ENCODE results near the gene NUP188. TPM values are rescaled to one million over a fixed set of nuclear protein-coding genes. Genes with fewer than 3 reads are reported as not detected.

Gene NUP188
- total and polyA plus RNA-seq, 10 of the 15 experiments (the other 5 are each of a cell fraction or from before 2014, with no cell fraction given) = 1.4 to 73.7 (median 48.9) TPM

GRCh38 chr9:128905964-128906363 lies 41.5 kb upstream of the NUP188 start:
- ChIA-PET RAD21 (ENCODE audit: unreplicated experiment) (no interaction called here), CTCF (no interaction called here), SMC1A (ENCODE audit: uncharacterized antibody, unreplicated experiment) (no interaction called here), POLR2A (interaction anchor here (0.6 kb wide), 1 partner anchor 83 kb away, joined by 5 read pairs; no protein-coding TSS in a partner anchor)
- H4K20me1 ChIP-seq (ENCODE audit: control insufficient read depth, insufficient read depth) = no peaks in the 10 kb centered on the region
- no TSS peak for BruUV-seq (replicated peaks)
- no peak overlapping the region for H3K27ac ChIP-seq (ENCODE audit: control insufficient read depth, insufficient read depth)
- no peak overlapping the region for H2AFZ ChIP-seq (ENCODE audit: control insufficient read depth, low read depth, low read length)
- H3K36me3 ChIP-seq (ENCODE audit: control insufficient read depth in 2 of 2, insufficient read depth in 2 of 2, low read length in 1 of 2) = peaks cover 8 to 28% of the 10 kb centered on the region in 2 experiments; a peak in 3 of 4 replicates
- H3K4me1 ChIP-seq (ENCODE audit: control insufficient read depth, insufficient read depth, low read length) = peaks cover 16% of the 10 kb centered on the region
- no peak overlapping the region for H3K9ac ChIP-seq (ENCODE audit: control insufficient read depth, insufficient read depth, low read length)
- no peak for ATAC-seq
- 96% methylated on average over 6 of the region's 7 CpGs for WGBS (ENCODE audit: insufficient coverage, insufficient replicate concordance, low lambda C conversion rate, missing lambda C conversion rate)
- no peak for DNase-seq (ENCODE audit: low read depth, low spot score)
- H3K79me2 ChIP-seq (ENCODE audit: control insufficient read depth, insufficient read depth, low read length) = no peaks in the 10 kb centered on the region
- in situ Hi-C loops (cut with MboI) = no loop called here
- no peaks in the 10 kb centered on the region for H3K9me3 ChIP-seq (replicated peaks; ENCODE audit: control insufficient read depth, insufficient read depth, low read length)
- no peak overlapping the region for H3K4me2 ChIP-seq (ENCODE audit: control insufficient read depth, insufficient read depth)
- intact Hi-C loops (cut with micrococcal nuclease; ENCODE audit: unreplicated experiment) = no loop called here
- TF ChIP-seq STAT3 (IDR thresholded peaks at IDR 0.05; ENCODE audit: low read depth, low read length) (no peak), PAX8 (IDR thresholded peaks at IDR 0.05) (no peak), KLF5 (IDR thresholded peaks at IDR 0.05; ENCODE audit: partially characterized antibody) (no peak), HDGF (IDR thresholded peaks at IDR 0.05) (no peak), SMC3 (IDR thresholded peaks at IDR 0.05; ENCODE audit: borderline replicate concordance, low read length) (no peak), MEF2B (IDR thresholded peaks at IDR 0.05; ENCODE audit: partially characterized antibody, poor library complexity, severe bottlenecking) (no peak), MTA2 (IDR thresholded peaks at IDR 0.05; ENCODE audit: low read depth) (no peak), IRF4 (IDR thresholded peaks at IDR 0.05; ENCODE audit: low read depth, low read length) (no peak), YBX1 (IDR thresholded peaks at IDR 0.05) (no peak), RFX5 (IDR thresholded peaks at IDR 0.05; ENCODE audit: low read depth, low read length) (no peak), CTCF (IDR thresholded peaks at IDR 0.05 in 2 of 3, conservative IDR thresholded peaks at IDR 0.05 in 1 of 3; ENCODE audit: control insufficient read depth in 2 of 3, extremely low read depth in 1 of 3, insufficient read depth in 1 of 3, low read depth in 3 of 3, low read length in 3 of 3) (no peak), BMI1 (IDR thresholded peaks at IDR 0.05; ENCODE audit: borderline replicate concordance) (no peak), LARP7 (IDR thresholded peaks at IDR 0.05) (no peak), TCF7 (IDR thresholded peaks at IDR 0.05; ENCODE audit: borderline replicate concordance) (no peak), POU2F2 (IDR thresholded peaks at IDR 0.05; ENCODE audit: borderline replicate concordance, low read depth, low read length) (no peak), ZNF622 (IDR thresholded peaks at IDR 0.05) (no peak), ZNF24 (IDR thresholded peaks at IDR 0.05) (no peak), SIN3A (IDR thresholded peaks at IDR 0.05; ENCODE audit: low read depth, low read length) (no peak), KAT2A (conservative IDR thresholded peaks at IDR 0.05; ENCODE audit: control insufficient read depth, low read depth, low read length) (no peak), ZBTB11 (CRISPR knock-in tag; IDR thresholded peaks at IDR 0.05) (no peak)
- H3K4me3 ChIP-seq = no peak overlapping the region
- H3K27me3 ChIP-seq (replicated peaks in 1 of 2; ENCODE audit: control insufficient read depth in 2 of 2, insufficient read depth in 2 of 2, low read length in 1 of 2) = no peaks in the 10 kb centered on the region
- no peak for FAIRE-seq

Data from GM12878 (cell line).